H9 (cell line): ENCODE results near the gene LAMC1. TPM values are rescaled to one million over a fixed set of nuclear protein-coding genes. Genes with fewer than 3 reads are reported as not detected.

Experiments used
- DNase-seq: peaks from one replicate; pipeline ENCODE4 v3.0.0-alpha.2; 2017
- H2AFZ ChIP-seq: one replicate; pipeline ENCODE4 v1.6.1; 2013; ENCODE audit warnings: mild to moderate bottlenecking, low read length, control low read depth, moderate library complexity
- H2AK5ac ChIP-seq: 2 replicates; pipeline ENCODE4 v1.6.1; 2013; ENCODE audit warnings: low read length, control low read depth, mixed read lengths; ENCODE audit not compliant: insufficient read length
- H2BK120ac ChIP-seq: one replicate; pipeline ENCODE4 v1.6.1; 2013; ENCODE audit warnings: low read depth, mild to moderate bottlenecking, low read length, control low read depth, inconsistent platforms; ENCODE audit not compliant: poor library complexity, severe bottlenecking
- H2BK12ac ChIP-seq: 2 replicates; pipeline ENCODE4 v1.6.1; 2013; ENCODE audit warnings: low read length, control low read depth, mixed read lengths, low read depth; ENCODE audit not compliant: insufficient read length
- H2BK15ac ChIP-seq: 2 replicates; pipeline ENCODE4 v1.6.1; 2013; ENCODE audit warnings: low read depth, low read length, control low read depth
- H2BK20ac ChIP-seq: one replicate; pipeline ENCODE4 v1.6.1; 2013; ENCODE audit warnings: low read depth, mild to moderate bottlenecking, low read length, control low read depth, inconsistent platforms; ENCODE audit not compliant: poor library complexity, severe bottlenecking
- H2BK5ac ChIP-seq: 2 replicates; pipeline ENCODE4 v1.6.1; 2013; ENCODE audit warnings: low read length, control low read depth, mixed read lengths; ENCODE audit not compliant: insufficient read length
- H3K14ac ChIP-seq: 2 replicates; pipeline ENCODE4 v1.6.1; 2013; ENCODE audit warnings: low read length, control low read depth; ENCODE audit not compliant: insufficient read depth
- H3K18ac ChIP-seq: 2 replicates; pipeline ENCODE4 v1.6.1; 2013; ENCODE audit warnings: low read depth, mild to moderate bottlenecking, mixed read lengths, low read length, control low read depth; ENCODE audit not compliant: insufficient read length
- H3K23ac ChIP-seq: 2 replicates; pipeline ENCODE4 v1.6.1; 2013; ENCODE audit warnings: low read length, control low read depth, mixed read lengths, low read depth; ENCODE audit not compliant: insufficient read length
- H3K23me2 ChIP-seq: 2 replicates; pipeline ENCODE4 v1.6.1; 2013; ENCODE audit warnings: low read depth, mild to moderate bottlenecking, mixed read lengths, low read length, control low read depth; ENCODE audit not compliant: insufficient read length, poor library complexity, severe bottlenecking
- H3K27ac ChIP-seq: 2 replicates; pipeline ENCODE4 v1.5.1; 2013; ENCODE audit warnings: low read length, control low read depth, mixed read lengths, low read depth; ENCODE audit not compliant: insufficient read length
- H3K27me3 ChIP-seq: 2 replicates; pipeline ENCODE4 v1.6.1; 2013; ENCODE audit warnings: low read length, control low read depth, inconsistent platforms; ENCODE audit not compliant: insufficient read depth
- H3K4ac ChIP-seq: 2 replicates; pipeline ENCODE4 v1.6.1; 2013; ENCODE audit warnings: low read depth, mild to moderate bottlenecking, control low read depth, inconsistent platforms, low read length, moderate library complexity
- H3K4me1 ChIP-seq: 2 replicates; pipeline ENCODE4 v1.6.1; 2013; ENCODE audit warnings: low read length, control low read depth, inconsistent platforms; ENCODE audit not compliant: insufficient read depth
- H3K4me2 ChIP-seq: 2 replicates; pipeline ENCODE4 v1.6.1; 2013; ENCODE audit warnings: low read length, control low read depth, mixed read lengths; ENCODE audit not compliant: insufficient read length, insufficient read depth
- H3K56ac ChIP-seq: 2 replicates; pipeline ENCODE4 v1.6.1; 2013; ENCODE audit warnings: low read depth, mild to moderate bottlenecking, mixed read lengths, low read length, control low read depth; ENCODE audit not compliant: insufficient read length
- H3K79me1 ChIP-seq: 2 replicates; pipeline ENCODE4 v1.6.1; 2013; ENCODE audit warnings: low read depth, mild to moderate bottlenecking, moderate library complexity, low read length, control low read depth, inconsistent platforms; ENCODE audit not compliant: insufficient read depth, poor library complexity, severe bottlenecking
- H3K79me2 ChIP-seq: 2 replicates; pipeline ENCODE4 v1.6.1; 2013; ENCODE audit warnings: low read length, control low read depth, inconsistent platforms; ENCODE audit not compliant: insufficient read depth
- H3K9ac ChIP-seq: 2 replicates; pipeline ENCODE4 v1.6.1; 2013; ENCODE audit warnings: low read length, control low read depth, mixed read lengths; ENCODE audit not compliant: insufficient read length; ENCODE audit errors: extremely low read depth
- H3K9me3 ChIP-seq: one replicate; pipeline ENCODE4 v1.6.1; 2013; ENCODE audit warnings: low read depth, low read length, inconsistent platforms; ENCODE audit not compliant: control insufficient read depth
- H3T11ph ChIP-seq: one replicate; pipeline ENCODE4 v1.6.1; 2013; ENCODE audit warnings: mild to moderate bottlenecking, low read length, control low read depth, inconsistent platforms
- H4K20me1 ChIP-seq: one replicate; pipeline ENCODE4 v1.6.1; 2013; ENCODE audit not compliant: control insufficient read depth, insufficient read length, insufficient read depth
- H4K5ac ChIP-seq: 2 replicates; pipeline ENCODE4 v1.6.1; 2013; ENCODE audit warnings: low read depth, mild to moderate bottlenecking, mixed read lengths, low read length, control low read depth; ENCODE audit not compliant: insufficient read length
- H4K8ac ChIP-seq: replicated peaks from 2 replicates; pipeline ENCODE4 v1.6.1; 2013; ENCODE audit warnings: low read length, control low read depth, mixed read lengths, low read depth; ENCODE audit not compliant: insufficient read length
- H4K91ac ChIP-seq: 2 replicates; pipeline ENCODE4 v1.6.1; 2013; ENCODE audit warnings: low read depth, mild to moderate bottlenecking, moderate library complexity, mixed read lengths, low read length, control low read depth; ENCODE audit not compliant: insufficient read length
- H3K27ac Mint-ChIP-seq, 3 experiments: 2 replicates in 2 of 3; 3 replicates in 1 of 3; pipeline ENCODE4 v1.8.0; 2020 to 2021; ENCODE audit warnings: mixed read lengths in 3 of 3, mild to moderate bottlenecking in 1 of 3, moderate library complexity in 1 of 3
- H3K27me3 Mint-ChIP-seq: 2 replicates; pipeline ENCODE4 v1.8.0; 2021; ENCODE audit warnings: low read depth, mild to moderate bottlenecking, moderate library complexity, mixed read lengths
- H3K36me3 Mint-ChIP-seq, 3 experiments: 2 replicates in 2 of 3; 3 replicates in 1 of 3; pipeline ENCODE4 v1.8.0; 2020 to 2021; ENCODE audit warnings: low read depth in 3 of 3, mixed read lengths in 3 of 3; ENCODE audit not compliant: insufficient read depth in 1 of 3
- H3K4me1 Mint-ChIP-seq, 2 experiments: 2 replicates each; pipeline ENCODE4 v1.8.0; 2020; ENCODE audit warnings: mixed read lengths in 2 of 2
- H3K4me3 Mint-ChIP-seq, 2 experiments: 2 replicates in 1 of 2; 3 replicates in 1 of 2; pipeline ENCODE4 v1.8.0; 2020 to 2021; ENCODE audit warnings: mild to moderate bottlenecking in 2 of 2, mixed read lengths in 2 of 2, moderate library complexity in 1 of 2
- H3K9me3 Mint-ChIP-seq, 2 experiments: 2 replicates in 1 of 2; 3 replicates in 1 of 2; pipeline ENCODE4 v1.8.0; 2020; ENCODE audit warnings: mild to moderate bottlenecking in 2 of 2, mixed read lengths in 2 of 2, moderate library complexity in 1 of 2
- CTCF ChIP-seq: fragments of 200-600 bp; sonication (generic); conservative IDR thresholded peaks from 3 replicates; pipeline ENCODE4 v1.8.0; 2021; ENCODE audit warnings: antibody characterized with exemption, mild to moderate bottlenecking
- total RNA-seq: library from RNA; stranded (reverse); gene quantifications from 2 replicates; pipeline ENCODE4 v1.2.1, GENCODE V29; 2021

Gene LAMC1
- total RNA-seq, 1 experiment from 2014 or later, result 96.2 TPM

- no peak overlapping the region for H3K27ac Mint-ChIP-seq
- Histone ChIP-seq H3K18ac (no peak overlapping the region), H3K56ac (no peak overlapping the region), H2AFZ (no peak overlapping the region), H3K23me2 (no peaks in the 10 kb centered on the region), H2BK15ac (no peak overlapping the region), H4K91ac (no peak overlapping the region), H4K5ac (no peak overlapping the region), H2BK5ac (no peak overlapping the region), H2AK5ac (no peak overlapping the region), H3K4ac (no peak overlapping the region), H4K8ac (no peak overlapping the region), H3K27ac (no peak overlapping the region), H2BK12ac (no peak overlapping the region), H4K20me1 (no peaks in the 10 kb centered on the region), H3K4me1 (no peaks in the 10 kb centered on the region), H3K9me3 (no peaks in the 10 kb centered on the region), H3K79me1 (no peaks in the 10 kb centered on the region), H3K23ac (no peak overlapping the region), H2BK120ac (no peak overlapping the region), H3K4me2 (no peak overlapping the region), H3K9ac (no peak overlapping the region), H3T11ph (no peak overlapping the region), H3K14ac (no peak overlapping the region), H3K27me3 (no peaks in the 10 kb centered on the region), H3K79me2 (no peaks in the 10 kb centered on the region), H2BK20ac (no peak overlapping the region)
- no peak for TF ChIP-seq CTCF
- H3K4me1 Mint-ChIP-seq, result no peaks in the 10 kb centered on the region
- H3K36me3 Mint-ChIP-seq, result no peaks in the 10 kb centered on the region
- DNase-seq, result no peak
- no peaks in the 10 kb centered on the region for H3K9me3 Mint-ChIP-seq
- H3K27me3 Mint-ChIP-seq, result no peaks in the 10 kb centered on the region
- no peak overlapping the region; a peak in 1 of 5 replicates for H3K4me3 Mint-ChIP-seq
These were observed 127.2 kb downstream of the LAMC1 start for GRCh38 chr1:183150445-183150844.
